Measurements from ENCODE around the gene MAGI3.
"Not testable (repeated sequence)": the region's sequence is repeated elsewhere in the genome, so short reads cannot be mapped to it uniquely, and the experiment has no call there.

The MAGI3 gene

DNA sequence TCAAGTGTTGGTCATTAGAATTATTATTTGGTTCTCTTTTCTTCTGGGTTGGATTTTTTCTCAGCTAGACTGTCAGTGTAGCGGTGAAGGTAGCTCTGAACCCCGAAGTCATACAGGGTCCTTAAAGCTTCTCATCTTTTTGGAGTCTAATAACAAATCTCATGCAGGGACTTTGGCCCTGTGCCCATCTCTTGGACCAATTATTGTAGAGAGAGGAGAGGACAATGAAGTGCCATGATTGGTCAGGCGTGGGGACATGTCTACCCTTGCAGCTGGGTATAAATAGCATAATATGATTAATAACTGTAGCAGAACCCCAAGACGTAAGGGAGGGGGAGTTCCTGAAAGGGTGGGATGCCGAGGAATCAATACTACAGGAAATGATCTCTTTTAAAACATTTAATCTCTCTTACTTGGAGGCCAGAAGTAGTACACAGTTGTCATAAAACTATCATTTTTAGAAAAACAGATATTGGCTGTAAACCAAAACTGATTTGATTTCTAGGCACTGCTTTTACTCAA is 8.8 kb downstream of the MAGI3 start:
- no peak for DNase-seq

DNA sequence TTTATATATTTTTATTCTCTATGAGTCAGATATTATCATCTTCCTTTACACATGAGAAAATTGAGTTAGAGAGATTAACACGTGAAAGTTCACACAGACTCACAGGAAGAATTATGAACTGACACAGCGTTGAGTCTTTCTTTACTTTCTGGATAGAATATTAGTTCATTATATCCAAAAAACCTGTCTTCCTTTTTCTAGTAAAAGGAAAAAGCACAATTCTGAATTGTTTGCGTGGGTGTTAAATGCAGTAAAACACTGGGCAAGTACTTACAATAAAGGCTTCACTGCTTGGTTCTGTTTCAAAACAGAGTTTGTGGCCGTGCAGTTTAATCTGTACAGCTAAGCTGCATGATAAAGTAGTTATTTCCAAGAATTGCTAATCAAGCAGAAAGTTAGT is 10.8 kb downstream of the MAGI3 start:
- no peak for DNase-seq

GRCh38 chr1:113401728-113402127 is 11.4 kb downstream of the MAGI3 start:
- no peak for DNase-seq

DNA sequence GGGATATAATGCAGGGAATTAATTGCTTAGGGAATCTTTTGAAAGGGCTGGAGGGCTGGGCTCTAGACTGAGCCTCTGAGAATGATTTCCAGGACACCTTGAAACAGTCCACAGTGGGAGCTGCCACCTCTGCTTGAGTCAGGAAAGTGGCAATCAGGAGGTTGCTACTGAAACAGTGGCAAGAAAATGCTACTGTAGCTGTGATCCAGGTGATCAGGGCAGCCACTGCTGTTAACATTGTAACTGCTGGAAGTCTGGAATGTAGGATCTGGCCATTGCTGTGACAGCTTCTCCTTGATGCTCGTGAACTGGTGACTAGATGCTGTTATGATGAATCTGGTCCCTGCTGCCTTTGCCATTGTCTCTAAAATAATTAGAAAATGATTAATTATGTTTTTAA is 12.8 kb downstream of the MAGI3 start:
- no peak for DNase-seq

DNA sequence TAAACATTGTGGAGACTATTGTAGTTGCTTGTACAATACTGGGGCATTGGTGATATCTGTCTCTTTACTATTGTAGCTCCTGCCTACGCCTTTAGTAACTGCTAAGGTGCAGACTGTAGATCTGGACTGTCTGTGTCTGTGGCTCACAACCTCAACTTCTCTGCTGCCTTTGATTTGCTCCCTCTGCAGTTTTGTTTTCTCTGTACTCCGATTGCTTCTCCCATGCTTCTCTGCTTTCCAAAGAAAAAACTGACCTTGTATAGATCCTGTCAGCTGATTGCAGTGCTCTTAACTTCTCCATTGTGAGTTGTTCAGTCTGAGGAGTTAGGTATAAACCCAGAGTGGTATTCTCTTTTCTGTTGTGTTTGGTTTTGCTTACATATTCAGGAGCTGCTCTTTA is 15.3 kb downstream of the MAGI3 start:
- DNase-seq: no peak

DNA sequence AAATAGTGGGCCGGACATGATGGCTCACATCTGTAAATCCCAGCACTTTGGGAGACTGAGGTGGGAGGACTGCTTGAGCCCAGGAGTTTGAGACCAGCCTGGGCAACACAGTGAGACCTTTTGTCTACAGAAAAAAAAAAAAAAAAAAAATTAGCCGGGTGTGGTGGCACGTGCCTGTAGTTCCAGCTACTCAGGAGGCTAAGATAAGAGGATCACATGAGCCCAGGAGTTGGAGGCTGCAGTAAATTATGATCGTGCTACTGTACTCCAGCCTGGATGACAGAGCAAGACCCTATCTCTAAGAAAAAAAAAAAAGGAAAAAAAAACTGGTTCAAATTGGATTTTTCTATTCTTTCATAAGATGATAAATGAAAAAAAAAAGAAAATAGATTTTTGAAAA is 15.8 kb downstream of the MAGI3 start:
- not testable (repeated sequence) for DNase-seq

DNA sequence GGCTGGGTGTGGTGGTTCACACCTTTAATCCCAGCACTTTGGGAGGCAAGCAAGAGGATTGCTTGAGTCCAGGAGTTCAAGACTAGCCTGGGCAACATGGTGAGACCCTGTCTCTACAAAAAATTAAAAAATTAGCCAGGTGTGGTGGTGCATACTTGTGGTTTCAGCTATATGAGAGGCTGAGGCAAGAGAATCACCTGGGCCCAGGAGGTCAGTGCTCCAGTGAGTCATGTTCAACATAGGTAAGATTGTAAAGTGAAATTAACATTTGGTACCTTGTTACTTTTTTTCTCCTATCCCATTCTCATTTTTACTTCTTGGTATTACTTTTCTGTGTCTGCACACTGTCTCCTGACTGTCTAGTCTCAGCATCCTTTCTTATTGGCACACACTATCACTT is 19.0 kb downstream of the MAGI3 start:
- DNase-seq: no peak

DNA sequence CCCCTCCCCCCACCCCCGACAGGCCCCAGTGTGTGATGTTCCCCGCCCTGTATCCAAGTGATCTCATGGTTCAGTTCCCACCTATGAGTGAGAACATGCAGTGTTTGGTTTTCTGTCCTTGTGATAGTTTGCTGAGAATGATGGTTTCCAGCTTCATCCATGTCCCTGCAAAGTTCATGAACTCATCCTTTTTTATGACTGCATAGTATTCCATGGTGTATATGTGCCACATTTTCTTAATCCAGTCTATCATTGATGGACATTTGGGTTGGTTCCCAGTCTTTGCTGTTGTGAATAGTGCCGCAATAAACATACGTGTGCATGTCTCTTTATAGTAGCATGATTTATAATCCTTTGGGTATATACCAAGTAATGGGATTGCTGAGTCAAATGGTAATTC is 21.7 kb downstream of the MAGI3 start:
- not testable (repeated sequence) for DNase-seq

DNA sequence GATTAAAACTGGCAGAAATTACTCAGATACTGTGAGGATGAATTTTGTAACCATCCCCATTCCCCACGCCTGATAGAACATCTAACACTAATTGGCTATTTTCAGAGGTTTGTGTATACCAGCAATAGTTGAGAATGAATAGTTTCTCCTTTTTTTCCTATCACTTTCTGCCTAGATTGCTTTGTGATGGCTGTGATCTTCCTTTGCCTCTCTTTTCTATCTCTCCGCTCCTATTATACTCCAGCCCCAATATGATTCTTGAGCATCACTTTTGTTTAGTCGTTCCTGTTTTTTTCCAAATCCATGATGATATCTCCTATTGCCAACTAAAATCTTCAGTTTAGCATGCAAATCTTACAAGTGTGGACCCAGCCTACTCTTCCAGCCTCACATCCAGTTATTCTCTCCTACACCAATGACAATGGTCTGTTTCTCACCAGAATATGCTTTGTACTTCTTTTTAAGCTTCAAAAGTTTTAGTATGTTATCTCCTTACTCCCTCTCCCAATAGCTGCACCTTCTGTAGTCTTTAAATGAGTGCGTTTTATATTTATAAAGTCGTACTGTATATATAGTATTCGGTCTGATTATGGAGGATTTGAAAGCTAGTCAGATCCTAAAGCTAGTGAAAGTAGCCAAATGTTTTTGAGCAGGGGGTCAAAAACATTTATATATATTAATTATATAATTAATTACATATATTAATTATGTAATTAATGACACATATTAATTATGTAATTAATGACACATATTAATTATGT is 25.2 kb downstream of the MAGI3 start:
- DNase-seq: no peak

DNA sequence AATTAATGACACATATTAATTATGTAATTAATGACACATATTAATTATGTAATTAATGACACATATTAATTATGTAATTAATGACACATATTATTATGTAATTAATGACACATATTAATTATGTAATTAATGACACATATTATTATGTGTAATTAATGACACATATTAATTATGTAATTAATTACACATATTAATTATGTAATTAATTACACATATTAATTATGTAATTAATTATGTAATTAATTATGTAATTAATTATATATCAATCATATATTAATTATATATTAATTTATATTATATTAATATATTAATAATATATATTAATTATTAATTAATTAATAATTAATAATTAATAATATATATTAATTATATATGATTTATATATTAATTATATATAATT is 25.8 kb downstream of the MAGI3 start:
- not testable (repeated sequence) for DNase-seq

DNA sequence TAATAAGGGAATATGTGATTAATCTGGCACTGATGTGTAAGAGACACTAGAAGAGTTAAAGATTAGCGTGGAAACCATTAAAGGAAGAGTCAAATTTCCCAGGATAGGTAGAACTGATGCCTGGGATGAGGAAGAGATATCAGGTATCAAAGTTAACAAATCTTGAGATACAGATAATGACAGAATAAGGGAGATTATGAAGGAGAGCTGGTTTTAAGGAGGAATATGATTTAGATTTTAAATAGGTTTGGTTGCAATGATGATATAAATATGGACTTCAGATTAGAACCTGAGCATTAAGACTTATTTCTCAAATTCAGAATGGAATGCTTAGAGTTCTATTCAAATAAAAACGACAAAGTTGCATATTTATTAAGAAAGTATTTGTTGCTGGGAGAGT is 26.2 kb downstream of the MAGI3 start:
- DNase-seq: no peak

DNA sequence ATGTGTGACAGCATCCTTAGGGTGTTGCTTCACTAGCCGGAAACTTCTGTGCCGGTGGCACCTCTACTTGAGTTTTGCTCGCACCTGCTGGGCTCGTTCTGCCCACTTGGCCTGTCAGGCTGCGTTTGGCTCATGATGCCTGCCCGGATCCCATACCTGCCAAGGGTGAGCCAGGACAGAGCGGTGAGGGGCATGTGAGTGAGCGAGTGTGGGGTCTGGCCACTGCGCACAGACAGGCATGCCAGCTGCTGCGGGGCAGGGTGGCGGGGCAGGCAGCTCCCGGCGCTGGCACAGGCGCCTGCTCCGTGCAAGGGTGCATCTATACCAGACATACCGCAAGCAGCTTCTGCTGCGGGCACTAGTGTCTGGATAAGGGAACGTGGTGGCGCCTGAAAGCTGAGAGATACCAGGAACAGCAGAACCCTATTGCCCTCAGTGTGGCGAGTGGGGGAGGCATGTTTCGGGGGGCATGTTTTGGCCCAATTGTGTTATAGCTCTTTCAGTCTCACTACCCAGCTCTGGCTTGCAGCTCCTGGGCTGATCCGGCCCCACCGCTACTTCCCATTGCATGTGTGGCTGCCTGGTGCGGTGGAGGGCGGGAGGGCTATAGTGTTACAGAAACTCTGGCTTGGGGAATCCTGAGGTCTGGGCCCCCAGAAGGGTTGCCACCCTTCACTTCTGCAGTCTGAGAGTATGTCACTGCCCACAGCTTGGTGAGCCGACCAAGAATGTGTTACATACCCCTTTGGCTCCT is 32.2 kb downstream of the MAGI3 start:
- no peak for DNase-seq

DNA sequence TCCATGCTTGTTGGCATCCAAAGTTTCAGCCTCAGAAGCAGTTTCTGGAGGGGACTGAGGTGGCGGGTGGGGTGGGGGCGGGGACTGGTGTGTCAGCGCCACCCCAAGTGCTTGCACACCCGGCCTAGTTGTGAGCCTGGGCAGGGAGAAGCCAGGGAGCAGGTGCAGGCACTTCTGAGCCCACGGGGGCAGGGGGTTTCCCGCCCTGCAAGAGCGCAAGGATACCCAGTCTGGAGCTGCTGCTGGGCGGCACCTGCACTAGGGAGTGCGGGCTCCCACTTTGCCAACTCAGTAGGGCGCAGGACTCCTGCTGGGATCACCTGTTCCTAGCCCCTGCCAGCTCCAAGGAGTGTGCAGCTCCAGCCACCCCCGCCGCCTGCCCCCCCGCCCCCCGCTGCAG is 33.5 kb downstream of the MAGI3 start:
- DNase-seq: no peak

- DNase-seq: no peak
Measured at GRCh38 chr1:113429461-113430153, 39.3 kb downstream of the MAGI3 start.

GRCh38 chr1:113433184-113433583 is 42.9 kb downstream of the MAGI3 start:
- DNase-seq: no peak

- DNase-seq: no peak
Measured at GRCh38 chr1:113434081-113434873, 44.0 kb downstream of the MAGI3 start.

DNA sequence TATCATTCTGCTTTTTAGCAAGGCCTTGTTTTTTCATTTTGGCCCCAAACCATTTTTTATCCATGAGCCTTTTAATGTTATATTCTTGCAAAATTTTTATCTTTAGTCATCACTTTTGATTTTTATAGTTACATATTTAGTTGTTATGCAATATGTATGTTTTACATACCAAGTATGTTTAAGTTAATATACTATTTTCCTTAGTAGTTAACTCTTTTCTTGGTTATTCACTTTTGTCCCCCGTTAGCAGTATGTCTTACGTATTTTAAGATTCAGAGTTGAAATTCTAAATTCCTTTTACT is 44.5 kb downstream of the MAGI3 start:
- no peak for DNase-seq

- DNase-seq: no peak
Measured at GRCh38 chr1:113437554-113438341, 47.4 kb downstream of the MAGI3 start.

DNA sequence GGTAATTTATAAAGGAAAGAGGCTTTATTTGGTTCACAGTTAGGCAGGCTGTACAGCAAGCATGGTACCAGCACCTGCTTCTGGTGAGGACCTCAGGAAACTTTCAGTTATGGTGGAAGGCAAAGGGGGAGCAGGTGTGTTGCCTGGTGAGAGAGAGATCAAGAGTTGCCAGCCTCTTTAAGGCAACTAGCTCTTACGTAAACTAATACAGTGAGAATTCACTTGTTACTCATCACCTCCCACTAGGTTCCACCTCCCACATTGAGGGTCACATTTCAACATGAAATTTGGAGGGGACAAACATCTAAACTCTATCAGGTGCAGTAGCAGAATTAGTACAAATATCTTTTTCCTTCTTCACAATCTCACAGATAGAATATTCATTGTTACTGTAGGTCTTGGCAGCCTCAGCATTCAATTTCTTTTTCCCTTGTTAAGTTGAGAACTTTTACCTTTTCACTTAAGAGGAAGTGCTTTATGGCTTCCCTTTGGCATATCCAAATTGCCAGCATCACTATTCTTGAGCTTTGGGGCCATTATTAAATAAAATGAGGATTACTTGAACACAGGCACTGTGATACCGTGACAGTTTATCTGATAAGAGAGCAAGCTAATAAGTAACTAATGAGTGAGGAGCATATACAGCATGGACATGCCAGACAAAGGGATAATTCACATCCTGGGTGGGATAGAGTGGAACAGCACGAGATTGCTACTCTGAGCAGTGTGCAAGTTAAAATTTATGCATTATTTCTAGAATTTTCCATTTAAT is 48.4 kb downstream of the MAGI3 start:
- no peak for DNase-seq

GRCh38 chr1:113439277-113439670 is 49.0 kb downstream of the MAGI3 start:
- no peak for DNase-seq

GRCh38 chr1:113442131-113442530 is 51.8 kb downstream of the MAGI3 start:
- DNase-seq: no peak
